ENCODE data around the gene MARCHF5.
"Not testable (repeated sequence)": the region's sequence is repeated elsewhere in the genome, so short reads cannot be mapped to it uniquely, and the experiment has no call there.

MARCHF5 gene

GRCh38 chr10:92393173-92393572 is 102.2 kb downstream of the MARCHF5 start:
- DNase-seq: not testable (repeated sequence)

- DNase-seq: no peak
These were observed 104.3 kb downstream of the MARCHF5 start for GRCh38 chr10:92395271-92395670.

GRCh38 chr10:92402234-92402633 is 111.3 kb downstream of the MARCHF5 start:
- DNase-seq: not testable (repeated sequence)

All from NCI-H1436 (cell line).